ENCODE results near the gene PHTF2.

DNA sequence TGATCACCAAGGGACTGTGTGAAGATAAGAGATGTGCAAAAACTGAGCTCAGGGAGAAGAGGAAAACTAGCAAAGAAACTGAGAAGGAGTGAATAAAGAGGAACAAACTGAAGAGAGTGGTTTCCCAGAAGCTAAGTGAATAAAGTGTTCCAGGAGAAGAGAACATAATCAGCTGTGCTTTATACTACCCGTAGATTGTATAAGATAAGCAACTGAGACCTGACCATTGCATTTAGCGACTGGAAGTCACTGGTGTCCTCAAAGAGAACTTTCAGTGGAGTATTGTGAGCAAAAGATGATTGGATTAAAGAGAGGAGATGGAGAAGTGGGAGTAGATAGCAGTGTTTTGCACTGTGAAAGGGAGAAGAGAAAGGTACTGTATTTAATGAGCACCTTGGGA is 14.6 kb downstream of the PHTF2 start:
- TF ChIP-seq POLR2A (IDR thresholded peaks at IDR 0.05; ENCODE audit: low read depth, low read length) (no peak), EZH2 (IDR thresholded peaks at IDR 0.05; ENCODE audit: borderline replicate concordance, low read depth, low read length, severe bottlenecking) (no peak), CTCF (IDR thresholded peaks at IDR 0.05; ENCODE audit: extremely low read depth in 1 of 2, insufficient read depth in 1 of 2, low read depth in 1 of 2, low read length in 2 of 2) (no peak)
